HT1080 (cell line): ENCODE results near the gene NEURL3. TPM values are rescaled to one million over a fixed set of nuclear protein-coding genes. Genes with fewer than 3 reads are reported as not detected.
"Not testable (repeated sequence)": the region's sequence is repeated elsewhere in the genome, so short reads cannot be mapped to it uniquely, and the experiment has no call there.

Experiments
- DNase-seq: peaks from one replicate; pipeline ENCODE4 v3.0.0-alpha.2; 2015; ENCODE audit warnings: low read depth
- total RNA-seq: library from RNA; depleted of rRNA; stranded (reverse); fragments of >200 nt; shearing (Covaris generic); gene quantifications from 2 replicates; pipeline ENCODE4 v1.2.3, GENCODE V29; 2014; rRNA removed

Gene NEURL3
- total RNA-seq, 1 experiment from 2014 or later = not detected

DNA sequence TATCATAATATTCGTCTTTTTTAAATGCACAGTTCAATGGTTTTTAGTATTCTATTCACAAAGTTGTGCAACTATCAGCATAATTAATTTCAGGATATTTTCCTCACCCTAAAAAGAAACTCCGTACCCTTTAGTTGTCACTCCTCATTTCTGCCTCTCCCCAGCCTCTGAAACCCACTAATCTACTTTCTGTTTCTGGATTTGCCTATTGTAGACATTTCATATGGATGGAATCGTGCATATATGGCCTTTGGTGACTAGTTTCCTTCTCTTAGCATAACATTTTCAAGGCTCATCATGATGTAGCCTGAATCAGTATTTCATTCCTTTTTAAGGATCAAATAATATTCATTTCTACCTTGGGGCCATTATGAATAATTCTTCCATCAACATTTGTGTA, 18.5 kb downstream of the NEURL3 start:
- no peak for DNase-seq

DNA sequence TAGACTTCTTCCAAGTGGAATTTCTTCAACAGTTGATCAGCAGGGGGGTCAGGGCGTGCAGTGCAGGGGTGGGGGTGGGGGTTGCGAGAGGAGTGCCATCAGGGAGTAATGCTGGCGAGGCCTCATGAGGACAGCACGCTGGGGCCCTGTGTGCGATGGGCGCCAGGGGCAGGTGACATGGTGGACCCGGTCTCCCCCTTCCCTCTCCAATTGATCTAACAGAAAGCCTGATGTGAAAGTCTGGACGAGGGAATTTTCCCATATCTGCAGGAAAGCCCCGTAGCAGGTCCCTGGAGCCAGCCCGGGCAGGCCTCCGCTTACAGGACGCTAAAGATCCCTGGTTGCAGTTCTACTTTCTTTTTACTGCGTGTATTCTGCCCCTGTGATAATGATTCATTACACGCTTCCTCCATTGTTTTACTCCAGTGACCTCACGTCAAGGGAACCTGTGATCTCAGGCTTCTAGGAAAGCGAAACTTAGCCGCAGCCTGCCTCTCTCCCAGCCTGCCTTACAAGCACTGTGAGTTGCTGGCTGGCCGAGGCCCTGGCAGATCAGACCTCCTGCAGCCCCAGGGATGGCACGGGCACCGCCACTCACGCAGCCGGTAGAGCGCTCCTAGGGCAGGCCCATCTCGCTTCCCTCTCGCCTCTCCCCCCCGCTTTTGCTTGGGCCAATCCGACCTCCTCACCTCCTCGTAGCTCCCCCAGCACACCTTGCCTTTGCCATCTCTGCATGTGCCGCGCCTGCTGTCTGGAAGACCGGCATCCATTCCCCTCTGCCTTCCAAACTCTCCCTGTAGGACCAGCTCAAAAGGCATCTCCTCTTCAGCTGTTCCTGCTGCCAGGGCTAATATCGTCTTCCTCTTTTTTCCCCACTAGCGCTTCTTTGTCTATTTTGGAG, 19.2 kb downstream of the NEURL3 start:
- DNase-seq = peak; percentile 66

DNA sequence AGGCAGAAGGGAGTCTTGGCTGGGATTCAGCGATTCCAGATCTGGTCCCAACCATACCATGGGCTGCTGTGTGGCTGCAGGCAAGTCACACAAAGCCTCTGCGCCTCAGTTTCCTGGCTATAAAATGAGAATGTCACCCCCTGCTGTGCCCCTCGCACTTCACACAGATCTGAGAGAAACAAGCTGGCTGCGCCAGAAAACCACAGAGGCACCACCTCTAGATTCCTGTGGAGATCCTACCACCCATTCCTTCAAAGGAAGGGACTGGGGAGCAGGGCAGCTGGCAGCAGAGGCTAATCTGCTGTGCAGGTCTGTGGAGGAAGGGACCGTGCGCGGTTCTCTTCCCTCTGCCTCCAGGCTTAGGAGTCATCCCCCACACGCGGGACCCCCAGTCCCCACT, 19.8 kb downstream of the NEURL3 start:
- no peak for DNase-seq

GRCh38 chr2:96484091-96484490, 21.1 kb downstream of the NEURL3 start:
- DNase-seq = no peak

DNA sequence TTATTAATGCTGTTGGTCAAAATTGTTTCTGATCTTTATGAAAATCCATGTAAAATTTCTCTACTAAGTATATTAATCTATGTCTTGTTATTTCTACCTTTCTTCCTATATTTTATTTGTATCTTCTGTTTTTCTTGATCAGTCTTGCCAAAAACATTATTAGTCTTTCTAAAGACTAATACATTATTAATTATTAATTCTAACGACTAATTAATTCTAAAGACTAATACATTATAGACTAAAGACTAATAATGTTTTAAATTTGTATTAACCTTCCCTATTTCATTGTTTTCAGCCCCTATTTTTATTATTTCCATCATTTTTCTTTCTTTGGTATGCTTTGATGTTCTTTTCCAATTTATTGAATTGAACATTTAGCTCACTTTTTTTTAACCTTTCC, 27.7 kb downstream of the NEURL3 start:
- no peak for DNase-seq

DNA sequence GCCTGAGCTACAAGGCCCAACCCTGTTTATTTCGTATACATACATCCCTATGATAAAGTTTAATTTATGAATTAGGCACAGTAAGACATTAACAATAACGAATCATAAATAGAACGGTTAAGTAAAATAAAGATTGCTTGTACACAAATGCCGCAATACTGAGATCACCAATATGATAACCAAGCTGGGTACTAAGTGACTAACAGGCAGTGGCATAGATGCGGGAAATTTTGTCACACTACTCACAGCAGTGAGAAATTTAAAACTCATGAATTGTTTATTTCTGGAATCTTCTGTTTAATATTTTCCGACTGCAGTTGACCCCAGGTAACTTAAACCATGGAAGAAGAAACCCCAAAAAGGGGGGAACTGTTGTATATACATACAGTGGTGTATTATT, 33.4 kb downstream of the NEURL3 start:
- DNase-seq = no peak

DNA sequence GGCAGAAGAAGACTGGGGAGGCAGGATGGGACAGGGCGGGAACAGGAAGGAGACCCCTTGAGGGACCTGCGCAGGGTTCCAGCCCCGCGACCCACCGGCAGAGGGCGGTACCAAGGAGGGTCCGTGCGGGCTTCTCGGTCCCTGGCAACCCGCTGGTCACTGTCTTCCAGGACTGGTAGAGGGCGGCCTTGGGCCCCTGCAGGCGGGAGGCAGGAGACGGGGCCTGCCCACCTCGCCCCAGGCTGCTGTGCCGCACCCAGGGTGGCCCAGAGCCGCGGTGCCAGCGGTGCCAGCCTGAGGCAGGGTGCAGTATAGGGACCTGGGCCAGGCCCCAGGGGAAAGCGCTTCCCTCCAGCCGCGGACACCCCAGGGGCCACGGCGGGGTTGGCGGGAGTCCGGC, 34.5 kb downstream of the NEURL3 start:
- DNase-seq = peak; percentile 8

GRCh38 chr2:96470109-96470508, 35.0 kb downstream of the NEURL3 start:
- no peak for DNase-seq

DNA sequence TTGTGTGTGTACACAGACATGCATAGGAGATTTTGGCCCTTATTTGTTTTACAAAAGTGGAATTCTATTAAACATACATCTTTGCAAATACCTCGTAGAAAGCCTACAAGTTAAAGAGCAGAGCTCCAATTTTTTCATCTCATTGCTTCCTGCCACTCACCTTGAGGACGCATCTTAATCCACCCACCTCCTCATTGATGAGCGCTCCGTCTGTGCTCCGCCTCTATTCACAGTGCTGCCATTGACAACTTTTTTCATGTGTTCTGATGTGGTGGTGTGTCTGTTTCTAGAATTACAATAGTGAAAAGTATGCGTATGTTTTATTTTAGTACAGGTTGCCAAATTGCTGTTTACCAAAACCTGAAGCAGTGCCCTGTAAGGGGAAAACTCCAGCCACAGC, 36.3 kb downstream of the NEURL3 start:
- no peak for DNase-seq

GRCh38 chr2:96464651-96465050, 40.5 kb downstream of the NEURL3 start:
- DNase-seq = no peak

DNA sequence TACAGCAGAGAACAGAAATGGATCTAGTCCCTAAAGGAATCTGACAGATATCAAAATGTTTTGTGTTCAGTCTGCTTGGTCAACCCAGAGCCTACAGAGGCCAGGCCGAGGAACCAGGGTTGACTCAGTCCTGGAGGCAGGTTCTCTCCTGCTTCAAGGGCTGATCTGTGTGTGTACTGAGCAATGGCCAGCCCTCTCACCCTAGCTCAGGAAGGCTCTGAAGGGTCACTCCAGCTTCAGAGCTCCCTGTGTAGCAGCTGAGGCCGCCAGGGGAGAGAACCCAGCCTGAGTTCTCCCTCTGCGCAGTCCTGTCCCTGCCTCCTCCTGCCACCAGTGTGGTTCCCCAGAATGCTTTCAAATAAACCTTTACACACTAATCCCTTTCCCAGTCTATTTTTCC, 41.1 kb downstream of the NEURL3 start:
- DNase-seq = no peak

DNA sequence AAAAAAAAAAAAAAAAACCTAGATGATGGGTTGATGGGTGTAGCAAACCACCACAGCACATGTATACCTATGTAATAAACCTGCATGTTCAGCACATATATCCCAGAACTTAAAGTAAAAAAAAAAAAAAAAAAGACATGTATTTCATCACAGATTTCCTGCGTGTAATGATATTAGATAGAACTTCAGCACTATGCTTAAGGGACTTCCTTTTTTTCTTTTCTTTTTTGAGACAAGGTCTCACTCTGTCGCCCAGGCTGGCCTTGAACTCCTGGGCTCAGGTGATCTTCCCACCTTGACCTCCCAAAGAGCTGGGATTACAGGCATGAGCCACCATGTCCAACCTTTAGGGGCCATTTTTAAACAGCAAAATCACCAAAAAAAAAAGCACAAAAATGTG, 42.0 kb downstream of the NEURL3 start:
- no peak for DNase-seq

DNA sequence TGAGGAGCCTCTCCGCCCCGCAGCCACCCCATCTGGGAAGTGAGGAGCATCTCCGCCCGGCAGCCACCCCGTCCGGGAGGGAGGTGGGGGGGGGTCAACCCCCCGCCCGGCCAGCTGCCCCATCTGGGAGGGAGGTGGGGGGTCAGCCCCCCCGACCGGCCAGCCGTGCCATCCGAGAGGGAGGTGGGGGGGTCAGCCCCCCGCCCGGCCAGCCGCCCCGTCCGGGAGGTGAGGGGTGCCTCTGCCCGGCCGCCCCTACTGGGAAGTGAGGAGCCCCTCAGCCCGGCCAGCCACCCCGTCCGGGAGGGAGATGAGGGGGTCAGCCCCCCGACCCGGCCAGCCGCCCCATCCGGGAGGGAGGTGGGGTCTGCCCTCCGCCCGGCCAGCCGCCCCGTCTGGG, 43.5 kb downstream of the NEURL3 start:
- not testable (repeated sequence) for DNase-seq

- DNase-seq = no peak
Observed at GRCh38 chr2:96452053-96452452, 53.1 kb downstream of the NEURL3 start.

DNA sequence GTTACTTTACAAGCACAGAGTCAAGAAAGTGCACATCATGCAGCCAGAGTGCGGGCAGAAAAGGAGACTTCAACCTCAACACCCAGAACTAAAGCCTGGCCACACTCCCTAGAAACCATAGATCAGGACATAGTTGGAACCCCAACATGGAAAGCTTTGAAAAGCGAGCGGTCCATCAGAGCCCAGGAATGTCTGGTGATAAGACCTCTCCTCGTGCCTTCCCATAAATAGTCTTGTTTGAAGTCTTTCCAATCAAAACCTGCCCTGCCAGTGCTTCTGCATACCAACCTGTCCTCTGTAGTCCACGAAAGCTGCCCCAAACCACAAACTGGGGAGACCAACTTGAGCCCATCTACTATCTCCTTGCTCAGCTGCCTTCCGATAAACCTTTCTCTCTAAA, 55.5 kb downstream of the NEURL3 start:
- no peak for DNase-seq

DNA sequence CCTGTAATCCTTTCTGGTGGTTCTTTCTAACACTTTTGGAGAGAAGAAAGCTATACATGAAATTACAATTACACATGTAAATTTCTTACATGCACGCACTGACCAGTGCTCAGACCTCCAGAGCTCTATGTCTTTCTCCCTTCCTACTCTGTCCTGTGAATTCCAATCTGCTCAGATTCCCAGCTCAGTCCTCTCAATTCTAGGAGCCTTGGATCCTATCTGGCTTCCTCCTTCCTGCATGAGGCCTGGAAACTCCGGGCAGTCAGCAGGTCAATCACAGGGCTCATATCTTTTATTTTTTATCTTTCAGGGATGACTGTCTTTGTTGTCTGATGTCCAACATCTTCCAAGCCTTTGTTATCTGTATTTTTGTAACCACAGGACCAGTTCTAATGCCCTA, 56.0 kb downstream of the NEURL3 start:
- no peak for DNase-seq

DNA sequence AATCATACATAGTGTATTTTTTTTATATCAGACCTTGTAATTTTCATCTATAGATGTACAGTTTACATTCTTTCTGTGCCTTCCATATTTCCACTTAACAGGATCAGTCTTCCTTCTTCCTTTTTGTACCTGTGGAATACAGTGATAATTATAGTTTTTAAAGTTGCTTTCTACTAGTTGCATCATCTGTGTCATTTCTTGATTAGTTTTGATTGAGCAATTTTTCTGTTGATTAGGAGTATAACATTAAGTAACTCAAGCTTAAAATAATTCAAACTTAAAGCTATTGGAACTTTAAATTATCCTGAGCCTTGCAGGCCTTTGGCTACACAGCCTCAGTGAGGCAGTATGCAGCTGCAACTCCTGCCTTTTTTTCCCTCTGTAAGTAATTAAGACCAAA, 57.4 kb downstream of the NEURL3 start:
- no peak for DNase-seq

Other genes with a start within 250 kb of the NEURL3 start
- gene TMEM127, start 239.4 kb downstream of the NEURL3 start, total RNA-seq = 15.7 and 24.2 TPM in 2 replicates
- gene CIAO1, start 239.1 kb downstream of the NEURL3 start, total RNA-seq = 135 and 136 TPM in 2 replicates
- gene SNRNP200, start 199.8 kb downstream of the NEURL3 start, total RNA-seq = 28.8 and 31.9 TPM in 2 replicates
- gene ITPRIPL1, start 180.0 kb downstream of the NEURL3 start, total RNA-seq = 0.23 and 0.73 TPM in 2 replicates
- 32.3 and 43.4 TPM in 2 replicates for gene NCAPH, start 169.6 kb downstream of the NEURL3 start, total RNA-seq
- 2.1 and 4.1 TPM in 2 replicates for gene ARID5A, start 31.4 kb upstream of the NEURL3 start, total RNA-seq
- gene KANSL3, start 133.0 kb upstream of the NEURL3 start, total RNA-seq = 13.1 and 13.2 TPM in 2 replicates
- 0.20 TPM in 1 of 2 replicates, not detected in the other for gene FER1L5, start 137.4 kb upstream of the NEURL3 start, total RNA-seq
- 7.5 and 7.7 TPM in 2 replicates for gene LMAN2L, start 234.7 kb upstream of the NEURL3 start, total RNA-seq